ENCODE results near the gene AHCY.
"Not testable (repeated sequence)": the region's sequence is repeated elsewhere in the genome, so short reads cannot be mapped to it uniquely, and the experiment has no call there.

AHCY gene

DNA sequence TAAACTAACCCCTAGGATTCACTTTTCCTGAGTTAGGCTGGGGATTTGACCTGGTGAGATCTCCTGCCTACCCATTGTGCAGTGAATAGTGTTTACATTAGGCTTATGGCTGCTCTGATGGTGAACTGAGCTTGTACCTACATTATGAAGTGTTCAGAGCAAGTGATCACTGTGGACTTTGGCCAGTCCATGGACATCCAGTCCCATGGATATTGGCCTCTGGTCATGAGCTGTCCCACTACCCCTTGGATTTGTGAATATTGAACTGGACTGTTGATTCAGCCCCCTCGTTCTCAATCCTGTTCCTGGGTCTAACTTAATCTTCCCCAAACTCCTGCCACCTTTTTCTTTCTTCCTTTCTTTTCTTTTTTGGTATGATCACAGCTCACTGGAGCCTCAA, 48.2 kb downstream of the AHCY start:
- DNase-seq (ENCODE audit: low spot score), result no peak

DNA sequence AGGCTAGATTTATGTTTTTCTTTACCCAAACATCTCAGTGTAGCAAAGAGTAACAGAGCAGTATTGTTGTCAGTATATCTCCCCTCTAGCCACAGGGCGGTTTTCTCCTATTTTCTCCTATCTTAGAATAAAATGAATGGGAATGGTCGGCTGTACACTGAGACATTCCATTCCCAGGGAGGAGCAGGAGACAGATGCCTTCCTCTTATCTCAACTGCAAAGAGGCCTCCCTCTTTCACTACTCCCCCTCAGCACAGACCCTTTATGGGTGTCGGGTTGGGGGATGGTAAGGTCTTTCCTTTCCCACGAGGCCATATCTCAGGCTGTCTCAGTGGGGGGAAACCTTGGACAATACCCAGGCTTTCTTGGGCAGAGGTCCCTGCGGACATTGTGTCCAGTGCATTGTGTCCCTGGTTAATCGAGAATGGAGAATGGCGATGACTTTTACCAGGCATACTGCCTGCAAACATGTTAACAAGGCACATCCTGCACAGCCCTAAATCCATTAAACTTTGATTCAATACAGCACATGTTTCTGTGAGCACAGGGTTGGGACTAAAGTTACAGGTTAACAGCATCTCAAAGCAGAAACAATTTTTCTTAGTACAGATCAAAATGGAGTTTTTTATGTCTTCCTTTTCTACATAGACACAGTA, 50.6 kb downstream of the AHCY start:
- not testable (repeated sequence) for DNase-seq (ENCODE audit: low spot score)

DNA sequence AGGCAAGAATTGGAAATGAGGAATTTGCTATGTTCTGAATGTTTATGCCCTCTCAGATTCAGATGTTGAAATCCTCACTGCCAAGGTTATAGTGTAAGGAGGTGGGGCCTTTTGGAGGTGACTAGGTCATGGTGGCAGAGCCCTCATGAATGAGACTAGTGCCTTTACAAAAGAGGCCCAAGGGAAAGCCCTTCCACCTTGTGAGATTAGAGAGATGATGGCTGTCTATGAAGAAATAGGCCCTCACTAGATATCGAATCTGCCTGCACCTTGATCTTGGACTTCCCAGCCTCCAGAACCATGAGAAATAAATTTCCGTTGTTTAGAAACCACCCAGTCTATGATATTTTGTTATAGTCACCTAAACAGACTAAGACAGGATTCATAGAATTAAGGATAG, 51.5 kb downstream of the AHCY start:
- DNase-seq (ENCODE audit: low spot score), result no peak

DNA sequence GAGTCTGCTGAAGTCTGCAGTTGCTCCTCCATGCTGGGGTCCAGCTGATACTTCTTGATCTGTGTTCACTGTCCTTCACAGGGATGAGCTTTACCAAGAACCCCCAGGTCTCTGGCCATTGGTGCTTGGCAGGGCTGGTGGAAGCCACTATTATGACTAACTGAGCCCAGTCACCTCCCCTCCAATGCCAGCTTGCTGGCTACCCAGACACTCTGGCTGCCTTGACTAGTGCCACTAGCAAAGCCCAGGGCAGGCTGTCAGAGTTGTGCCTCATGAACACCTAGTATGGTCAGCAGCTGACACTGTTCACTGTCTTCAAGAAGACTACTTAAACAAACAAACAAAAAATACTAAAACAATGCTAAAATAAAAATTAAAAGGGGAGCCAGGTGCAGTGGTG, 53.1 kb downstream of the AHCY start:
- no peak for DNase-seq (ENCODE audit: low spot score)

DNA sequence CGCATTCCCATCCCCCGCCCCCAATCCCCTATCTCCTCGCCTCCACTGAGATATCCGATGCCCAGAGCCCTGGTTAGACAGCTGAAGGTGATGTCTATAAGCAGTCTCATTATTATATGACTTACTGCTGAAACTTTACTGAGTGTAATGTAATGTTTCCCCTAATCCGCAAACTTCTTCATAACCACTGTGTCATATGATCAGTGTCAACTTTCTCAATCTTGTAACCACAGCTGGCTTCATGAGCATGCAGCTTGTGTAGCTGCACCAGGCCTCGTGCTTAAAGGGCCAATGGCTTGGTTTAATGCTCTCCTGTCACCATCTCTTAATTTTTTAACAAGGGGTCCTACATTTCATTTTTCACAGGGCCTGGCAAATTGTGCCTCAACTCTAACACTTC, 53.9 kb downstream of the AHCY start:
- DNase-seq (ENCODE audit: low spot score), result no peak

DNA sequence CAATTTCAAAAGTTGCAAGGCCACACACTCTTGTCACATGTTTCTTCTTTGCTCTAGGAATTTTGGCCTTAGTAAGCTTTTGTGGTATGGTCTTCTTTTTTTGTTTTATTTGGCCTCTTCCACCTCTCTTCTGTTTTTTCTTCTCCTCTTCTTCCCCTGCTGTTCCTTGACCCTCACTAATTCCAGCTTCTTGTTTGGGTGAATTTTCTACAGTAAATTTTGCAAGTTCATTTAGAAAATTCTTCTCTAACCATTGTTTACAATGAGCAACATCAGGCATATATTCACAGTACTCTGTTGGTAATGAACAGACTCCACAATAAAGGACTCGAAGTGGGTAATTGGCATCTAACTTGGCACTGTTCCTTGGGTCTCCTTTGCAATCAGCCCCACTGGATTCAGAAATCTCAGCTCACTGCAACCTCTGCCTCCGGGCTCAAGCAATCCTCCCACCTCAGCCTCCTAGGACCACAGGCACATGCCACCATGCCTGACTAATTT, 57.0 kb downstream of the AHCY start:
- no peak for DNase-seq (ENCODE audit: low spot score)

DNA sequence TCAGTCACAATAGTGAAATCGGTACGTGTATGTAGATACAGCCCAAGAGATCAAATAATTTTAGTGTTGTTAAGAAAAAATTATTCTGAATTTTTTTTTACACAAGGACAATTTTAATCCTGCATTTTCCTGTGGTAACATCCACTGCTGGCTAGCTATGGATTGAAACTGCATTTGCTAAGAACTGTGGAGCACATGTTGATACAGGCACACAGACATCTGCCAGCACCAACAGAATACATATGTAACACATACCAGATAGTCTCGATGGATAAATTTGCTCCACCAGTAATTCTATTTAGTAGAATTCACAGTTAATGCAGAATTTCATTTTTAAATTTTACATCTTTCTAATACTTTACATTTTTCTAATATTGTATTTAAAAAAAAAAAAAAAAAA, 59.8 kb downstream of the AHCY start:
- no peak for DNase-seq (ENCODE audit: low spot score)

DNA sequence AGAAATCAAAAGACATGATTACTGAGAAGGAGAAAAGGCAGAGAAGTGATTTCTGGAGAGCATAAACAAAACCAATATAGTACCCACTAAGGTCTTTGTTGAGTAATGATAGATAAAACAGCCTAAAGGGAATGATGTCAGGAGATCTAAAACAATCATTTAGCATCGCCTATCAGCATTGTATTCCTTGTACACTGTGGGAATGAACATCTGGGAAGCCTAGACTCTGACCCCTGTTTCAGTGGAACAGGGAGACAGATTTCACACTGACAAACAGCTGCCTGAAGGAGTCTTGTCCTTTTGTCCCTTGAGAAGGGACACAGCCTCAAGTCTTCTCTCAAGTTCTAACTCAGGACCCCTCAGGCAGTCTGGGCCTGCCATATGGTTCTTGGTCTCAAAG, 60.3 kb downstream of the AHCY start:
- DNase-seq (ENCODE audit: low spot score), result no peak

DNA sequence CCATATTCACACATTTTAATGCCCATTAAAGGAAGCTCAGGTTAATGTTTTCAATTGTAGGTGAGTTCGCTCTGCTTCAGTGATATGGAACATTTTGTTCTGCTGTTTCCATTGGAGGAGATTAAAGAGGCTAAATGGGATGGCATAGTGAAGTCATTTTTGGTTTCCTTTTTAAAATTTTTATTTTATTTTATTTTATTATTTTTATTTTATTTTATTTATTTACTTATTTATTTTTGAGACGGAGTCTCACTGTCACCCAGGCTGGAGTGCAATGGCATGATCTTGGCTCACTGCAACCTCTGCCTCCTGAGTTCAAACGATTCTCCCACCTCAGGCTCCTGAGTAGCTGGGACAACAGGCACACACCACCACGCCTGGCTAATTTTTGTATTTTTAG, 61.1 kb downstream of the AHCY start:
- not testable (repeated sequence) for DNase-seq (ENCODE audit: low spot score)

DNA sequence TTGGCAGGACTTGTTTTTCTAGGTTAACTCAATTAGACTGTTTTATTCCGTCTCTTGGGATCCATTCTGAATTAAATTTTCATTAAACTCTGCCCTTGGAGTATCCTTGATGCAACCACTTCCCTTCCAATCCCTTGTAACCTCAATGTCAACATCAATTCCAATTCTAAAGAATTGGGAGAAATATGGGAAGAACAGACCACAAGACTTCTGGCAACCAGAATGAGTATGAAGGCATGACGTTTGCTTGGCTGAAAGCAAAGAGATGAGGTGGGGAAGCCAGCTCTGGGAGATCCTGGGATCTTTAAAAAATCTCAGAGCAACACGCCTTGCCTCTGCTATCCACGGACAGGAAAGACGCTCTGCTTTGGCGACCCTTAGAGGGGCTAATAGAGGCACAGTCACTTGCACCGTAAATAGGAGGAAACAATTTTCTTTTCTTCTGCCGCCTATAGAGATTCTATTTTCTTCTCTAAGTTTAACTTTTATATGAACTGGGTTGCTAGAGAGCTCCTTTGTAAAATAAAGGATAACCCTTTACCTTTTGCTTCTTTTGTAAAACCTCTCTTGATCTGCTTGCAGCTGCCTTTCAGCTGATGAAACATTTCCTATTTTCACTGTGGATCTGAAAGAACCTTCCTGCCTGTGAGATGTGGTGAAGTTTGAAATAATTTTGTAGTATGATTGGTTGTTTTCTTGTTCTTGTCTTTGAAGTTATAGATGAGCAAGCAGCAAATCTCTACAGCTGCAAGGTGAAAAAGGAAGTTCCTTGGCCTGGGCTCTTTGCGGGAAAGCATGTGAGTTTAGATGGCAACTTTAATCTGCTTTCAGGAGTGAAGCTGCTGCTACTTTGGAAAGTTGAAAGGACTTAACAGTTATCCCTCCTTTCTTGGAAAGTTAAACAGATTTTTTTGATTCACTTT, 62.2 kb downstream of the AHCY start, which contains the start of gene ASIP:
Gene ASIP (plus strand): TSS at position 731 of the 923 bp plus-strand sequence. CDS start 18,952 bp downstream, outside the sequence.
- DNase-seq (ENCODE audit: low spot score), result no peak

DNA sequence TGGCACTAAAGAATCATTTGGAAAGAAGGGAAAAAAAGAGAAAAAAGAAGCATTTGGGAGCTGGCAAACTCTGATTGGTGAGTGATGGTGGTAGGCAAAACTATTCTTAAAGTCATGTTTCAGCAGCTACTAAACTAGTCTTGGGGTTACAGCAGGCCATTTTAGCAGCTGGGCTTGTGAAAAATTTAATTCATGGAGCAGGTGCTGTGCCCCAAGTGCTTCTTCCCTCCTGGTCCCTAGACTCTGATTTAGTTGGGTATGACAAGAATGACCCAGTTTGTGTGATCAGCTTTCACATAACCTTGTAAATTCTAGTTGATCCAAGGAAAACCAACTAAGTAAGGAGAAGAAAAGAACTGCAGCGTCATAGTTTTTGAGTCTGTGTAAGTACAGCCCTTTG, 63.0 kb downstream of the AHCY start:
- DNase-seq (ENCODE audit: low spot score), result no peak

DNA sequence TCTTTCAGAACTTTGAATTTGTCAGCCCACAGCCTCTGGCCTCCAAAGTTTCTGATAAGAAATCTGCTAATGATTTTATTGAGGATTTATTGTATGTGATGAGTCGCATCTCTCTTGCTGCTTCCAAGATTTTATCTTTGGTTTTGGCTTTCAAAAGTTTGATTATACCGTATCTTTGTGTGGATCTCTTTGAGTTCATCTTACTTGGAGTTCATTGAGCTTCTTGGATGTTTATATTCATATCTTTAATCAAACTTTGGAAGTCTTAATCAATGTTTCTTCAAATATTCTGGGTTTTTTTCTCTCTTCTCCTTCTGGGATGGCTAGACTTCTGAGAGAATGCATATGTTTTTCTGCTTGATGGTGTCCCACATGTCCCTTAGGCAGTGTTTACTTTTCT, 65.2 kb downstream of the AHCY start:
- DNase-seq (ENCODE audit: low spot score), result no peak

DNA sequence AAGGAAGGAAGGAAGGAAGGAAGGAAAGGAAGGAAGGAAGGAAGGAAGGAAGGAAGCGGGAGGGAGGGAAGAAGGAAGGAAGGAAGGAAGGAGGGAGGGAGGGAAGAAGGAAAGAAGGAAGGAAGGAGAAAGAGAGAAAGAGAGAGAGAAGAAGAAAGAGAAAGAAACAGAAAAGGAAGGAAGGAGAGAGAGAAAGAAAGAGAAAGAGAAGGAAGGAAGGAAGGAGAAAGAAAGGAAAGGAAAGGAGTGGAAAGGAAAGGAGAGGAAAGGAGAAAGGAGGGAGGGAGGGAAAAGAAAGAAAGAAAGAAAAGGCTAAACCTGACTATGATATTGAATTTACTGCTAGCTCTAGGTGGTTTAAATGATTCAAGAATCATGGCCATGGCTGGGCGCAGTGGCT, 67.3 kb downstream of the AHCY start:
- DNase-seq (ENCODE audit: low spot score), result no peak

DNA sequence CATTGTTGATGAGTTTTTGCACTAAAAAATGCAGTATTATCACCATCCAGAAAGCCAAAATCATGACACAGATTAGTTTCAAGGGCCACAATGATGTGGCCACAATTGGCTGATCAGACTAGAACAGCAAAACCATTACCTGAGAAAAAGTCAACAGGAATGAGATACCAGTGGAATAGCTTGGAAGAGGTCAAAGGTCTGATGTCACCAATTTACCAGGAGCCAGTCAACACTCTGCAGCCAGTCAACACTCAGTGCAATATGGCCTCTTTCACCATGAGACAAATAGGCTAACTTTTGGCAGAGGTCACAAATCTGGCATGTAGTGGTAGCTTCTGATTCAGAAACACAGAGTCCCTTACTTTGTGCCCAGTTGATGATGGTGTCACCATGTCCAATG, 69.5 kb downstream of the AHCY start:
- DNase-seq (ENCODE audit: low spot score), result peak; percentile 57

DNA sequence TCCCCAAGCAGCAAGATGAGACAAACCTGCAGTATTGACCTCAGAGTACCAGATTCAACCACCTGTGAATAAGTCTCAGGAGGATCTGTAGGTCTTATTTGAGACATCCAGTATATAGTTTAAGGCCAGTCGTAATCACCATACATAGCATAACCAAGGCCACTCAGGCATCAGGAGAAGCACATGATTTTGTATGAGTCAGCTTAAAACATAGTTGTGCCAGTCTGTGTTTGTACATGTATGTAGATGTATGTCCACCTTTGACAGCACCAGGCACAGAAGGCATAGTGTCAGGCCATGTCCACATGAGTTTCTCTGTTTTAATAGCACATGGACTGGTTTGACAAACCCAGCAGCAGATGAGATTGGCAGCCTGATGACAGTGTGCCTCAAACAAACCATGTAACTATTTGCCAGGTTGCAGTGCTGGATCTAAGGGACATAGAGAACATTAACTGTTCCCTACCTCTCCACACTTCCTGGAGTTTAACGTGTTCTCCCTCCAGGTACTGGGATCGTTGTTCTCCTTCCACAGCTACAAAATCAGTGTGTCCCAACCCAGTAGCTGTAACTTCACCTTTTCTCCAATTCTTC, 70.6 kb downstream of the AHCY start:
- no peak for DNase-seq (ENCODE audit: low spot score)

DNA sequence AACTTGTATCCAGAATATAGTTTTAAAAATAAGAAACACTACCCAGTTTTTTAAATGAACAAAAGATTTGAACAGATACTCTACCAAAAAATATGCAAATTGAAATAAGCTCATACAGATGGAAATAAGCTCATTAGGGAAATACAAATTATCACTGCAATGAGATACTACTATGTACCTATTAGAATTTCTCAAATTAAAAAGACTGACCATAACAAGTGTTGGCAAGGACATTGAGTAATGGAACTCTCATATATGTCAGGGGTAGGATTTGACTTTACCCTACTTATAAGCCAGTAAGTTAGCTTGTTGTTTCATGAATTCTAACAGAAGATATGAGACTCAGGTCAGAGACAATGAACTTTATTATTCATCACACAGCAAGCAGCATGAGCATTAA, 71.5 kb downstream of the AHCY start:
- DNase-seq (ENCODE audit: low spot score), result no peak

All from HuH-7 (cell line).